Measurements from ENCODE around the gene ASB6.
A peak's percentile ranks its signal among the peaks of the same experiment; 100 is the strongest.

The ASB6 gene

DNA sequence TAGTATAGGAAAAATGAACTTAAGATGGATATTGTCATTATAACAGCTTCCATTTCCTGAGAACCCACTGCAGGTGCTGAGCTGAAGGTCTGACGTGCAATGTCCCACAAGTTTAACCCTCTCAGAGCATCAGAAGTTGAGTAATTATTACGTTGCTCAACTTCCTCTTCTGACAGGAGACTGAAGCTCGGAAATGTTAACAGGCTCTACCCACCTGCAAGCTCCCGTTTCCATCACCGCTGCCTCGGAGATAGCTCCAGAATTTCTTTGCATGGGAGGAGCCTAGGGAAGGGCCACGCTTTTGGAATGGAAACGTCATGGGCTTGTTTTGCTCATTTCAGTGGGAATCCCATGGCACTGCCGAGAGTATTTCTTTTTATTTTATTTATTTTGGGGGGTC, 17.0 kb downstream of the ASB6 start:
- DNase-seq (ENCODE audit: low read depth) = no peak

DNA sequence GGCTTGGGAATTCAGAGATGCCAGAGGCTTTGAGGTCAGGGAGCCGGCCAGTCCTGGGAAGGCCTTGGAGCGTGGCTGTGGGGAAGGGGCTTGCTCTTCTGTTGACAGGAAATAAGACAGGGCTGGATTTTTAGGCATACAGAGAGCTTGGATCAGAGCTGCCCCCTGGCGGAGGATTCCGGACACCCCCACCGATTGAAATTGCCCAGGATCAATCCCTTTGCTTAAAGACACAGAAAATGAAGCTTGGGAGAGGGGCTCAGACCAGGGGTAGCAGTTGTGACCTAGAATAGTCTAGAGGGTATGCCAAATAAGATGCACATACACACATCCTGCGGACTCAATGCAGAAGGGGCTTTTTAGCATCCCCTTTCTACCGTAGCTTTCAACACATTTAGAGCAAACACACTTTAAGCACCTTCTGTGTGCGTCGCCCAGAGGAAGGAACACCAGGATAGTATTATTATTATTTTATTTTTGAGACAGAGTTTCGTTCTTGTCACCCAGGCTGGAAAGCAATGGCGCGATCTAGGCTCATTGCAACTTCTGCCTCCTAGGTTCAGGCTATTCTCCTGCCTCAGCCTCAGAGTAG, 17.7 kb downstream of the ASB6 start:
- DNase-seq (ENCODE audit: low read depth) = no peak

DNA sequence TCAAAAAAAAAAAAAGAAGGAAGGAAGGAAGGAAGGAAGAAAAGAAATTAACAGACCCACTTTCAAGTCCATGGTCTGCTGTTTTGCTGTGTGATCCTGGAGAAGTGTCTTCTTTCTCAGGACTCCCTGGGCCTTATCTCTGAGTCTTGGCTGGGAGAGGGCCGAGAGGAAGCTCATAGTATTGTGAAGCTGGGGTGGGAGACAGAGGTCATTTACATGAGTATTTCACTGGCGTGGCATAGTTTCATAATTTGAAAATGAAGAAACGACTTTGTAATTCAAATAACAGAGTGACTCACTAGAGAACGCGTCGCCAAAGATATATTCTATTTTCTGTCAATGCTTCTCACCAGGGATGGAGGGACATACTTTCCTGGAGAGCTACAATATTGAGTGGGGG, 18.6 kb downstream of the ASB6 start:
- DNase-seq (ENCODE audit: low read depth) = no peak

GRCh38 chr9:129620669-129621295, 21.2 kb downstream of the ASB6 start, which contains the start of gene C9orf50:
Gene C9orf50, minus strand, starts transcription at chr9:129621101. Its CDS starts 527 bp downstream, at chr9:129620574.
- no peak for DNase-seq (ENCODE audit: low read depth)

DNA sequence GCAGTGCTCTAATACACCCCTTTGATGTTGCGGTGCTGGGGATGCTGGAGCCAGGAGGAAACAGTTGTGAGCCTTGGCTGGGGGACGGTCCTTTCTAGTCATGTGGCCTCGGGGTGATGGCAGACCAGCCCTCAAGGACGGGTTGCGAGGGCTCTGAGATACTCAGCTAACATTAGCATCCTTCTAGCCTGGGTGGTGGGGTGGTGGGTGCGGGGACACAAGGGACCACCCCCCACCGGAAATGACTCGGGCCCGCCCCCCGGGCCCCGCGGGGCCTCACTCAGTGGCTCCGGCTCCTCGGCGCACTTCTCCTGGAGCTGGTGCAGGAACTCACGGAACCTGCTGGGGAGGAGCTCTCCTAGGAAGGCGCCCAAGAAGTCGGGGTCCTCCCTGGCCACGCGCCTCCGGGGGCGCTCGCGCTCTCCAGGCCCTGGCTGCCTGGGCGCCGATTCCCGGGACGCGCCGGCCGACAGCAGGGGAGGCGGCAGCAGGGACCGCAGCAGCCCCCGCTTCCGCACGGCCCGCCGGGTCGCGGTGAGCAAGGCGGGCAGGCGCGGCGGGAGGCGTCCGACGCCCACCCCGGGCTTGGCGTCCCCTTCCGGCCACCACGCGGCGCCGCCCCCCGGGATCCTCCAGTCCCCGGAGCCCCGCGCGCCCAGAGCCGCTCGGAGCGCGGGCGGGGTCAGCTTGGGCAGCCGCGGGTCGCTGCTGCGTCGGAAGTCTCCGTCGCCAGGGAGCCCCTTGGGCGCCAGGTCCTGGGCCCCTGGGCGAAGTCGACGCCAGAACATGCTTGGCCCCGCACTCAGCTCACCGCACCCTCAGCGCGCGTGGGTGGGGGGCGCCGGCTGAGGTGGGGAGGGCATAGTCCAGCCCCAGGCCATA, 21.9 kb downstream of the ASB6 start:
- no peak for DNase-seq (ENCODE audit: low read depth)

DNA sequence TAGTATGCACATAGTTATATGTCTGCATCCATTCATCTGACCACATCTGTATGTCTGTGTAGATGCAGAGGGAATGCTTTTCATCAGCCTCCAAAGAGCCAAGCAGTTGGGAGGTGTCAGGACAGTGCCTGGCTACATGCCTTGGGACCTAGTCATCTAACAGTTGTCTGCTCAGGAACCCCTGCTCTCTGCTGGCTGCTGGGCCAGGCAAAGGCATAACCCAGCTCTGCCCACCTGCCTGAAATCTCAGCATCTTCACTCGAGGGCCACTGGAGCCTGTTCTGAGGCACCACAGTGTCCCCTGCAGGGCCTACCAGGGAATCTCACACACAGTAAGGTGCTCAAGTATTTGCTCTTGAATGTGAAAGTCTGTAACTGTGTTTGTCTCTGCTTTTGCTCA, 24.8 kb downstream of the ASB6 start:
- DNase-seq (ENCODE audit: low read depth) = peak; percentile 57

DNA sequence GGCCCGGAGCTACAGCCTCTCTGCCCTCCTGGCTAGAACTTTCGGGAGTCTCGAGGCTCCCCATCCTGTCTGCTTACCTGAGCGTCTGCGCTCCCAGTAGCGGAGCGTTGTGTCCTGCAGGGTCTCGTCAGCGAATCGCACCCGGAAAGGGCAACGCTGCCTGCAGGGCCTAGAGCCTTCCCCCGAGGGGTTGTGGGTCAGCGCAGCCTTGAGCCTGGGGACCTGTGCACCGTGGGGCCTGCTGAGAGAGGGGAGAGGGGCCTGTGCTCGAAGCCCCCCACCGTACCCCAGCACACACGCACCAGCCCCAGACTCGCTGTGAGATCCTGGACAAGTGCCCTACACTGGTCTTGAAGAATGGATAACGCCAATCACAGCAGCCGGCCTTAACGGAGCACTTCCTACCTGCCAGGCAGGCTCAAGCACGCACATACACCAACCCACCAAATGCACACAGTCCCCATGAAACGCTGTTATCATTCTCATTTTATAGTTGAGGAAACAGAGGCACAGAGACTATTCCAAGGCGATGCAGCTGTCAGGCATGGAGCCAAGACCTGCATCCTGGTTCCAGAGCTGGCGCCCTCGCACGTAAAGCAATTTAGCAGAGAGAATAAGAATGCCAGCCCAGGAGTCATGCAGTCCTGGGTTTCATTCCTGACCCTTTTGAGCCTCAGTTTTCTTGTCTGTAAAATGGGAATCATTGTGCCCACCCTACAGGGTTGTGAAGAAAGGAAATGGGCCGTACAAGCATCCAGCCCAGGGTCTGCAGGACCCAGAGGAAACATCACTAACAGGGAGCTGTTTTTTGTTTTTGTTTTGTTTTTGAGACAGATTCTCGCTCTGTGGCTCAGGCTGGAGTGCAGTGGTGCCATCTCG, 26.3 kb downstream of the ASB6 start:
- DNase-seq (ENCODE audit: low read depth) = no peak

- DNase-seq (ENCODE audit: low read depth) = no peak
These were observed 27.0 kb downstream of the ASB6 start for GRCh38 chr9:129614932-129615331.

DNA sequence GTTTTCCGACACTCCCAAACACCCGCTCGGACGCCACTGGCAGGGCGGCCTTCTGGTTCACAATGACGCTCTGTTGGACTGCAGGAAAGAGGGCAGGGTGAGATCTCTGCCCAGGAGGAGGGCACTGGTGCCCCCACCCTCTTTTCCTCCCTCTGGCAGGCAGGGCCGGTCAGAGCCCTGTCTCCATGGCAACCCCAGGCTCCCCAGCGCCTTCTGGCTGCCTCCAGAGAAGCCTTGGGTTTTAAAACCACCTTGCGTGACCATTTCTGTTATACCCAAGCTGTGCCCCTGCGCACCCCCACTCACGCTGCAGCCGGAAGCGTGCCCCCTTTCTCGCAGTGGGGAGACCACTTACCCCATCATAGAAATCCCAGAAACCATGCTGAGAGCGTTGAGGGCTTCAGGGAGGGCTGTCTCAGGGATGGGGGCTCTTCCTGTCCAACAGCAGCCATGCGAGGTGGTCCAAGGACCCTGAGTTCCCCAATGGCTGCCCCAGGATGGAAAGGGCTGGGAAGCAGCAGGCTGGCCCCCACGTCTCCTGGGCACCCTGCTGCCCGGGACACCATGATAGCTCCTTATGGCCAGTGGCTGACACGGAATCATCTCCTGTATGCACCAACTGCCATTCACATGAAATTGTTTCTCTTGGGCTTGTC, 28.3 kb downstream of the ASB6 start:
- no peak for DNase-seq (ENCODE audit: low read depth)

- no peak for DNase-seq (ENCODE audit: low read depth)
These were observed 29.0 kb downstream of the ASB6 start for GRCh38 chr9:129612815-129613519.

DNA sequence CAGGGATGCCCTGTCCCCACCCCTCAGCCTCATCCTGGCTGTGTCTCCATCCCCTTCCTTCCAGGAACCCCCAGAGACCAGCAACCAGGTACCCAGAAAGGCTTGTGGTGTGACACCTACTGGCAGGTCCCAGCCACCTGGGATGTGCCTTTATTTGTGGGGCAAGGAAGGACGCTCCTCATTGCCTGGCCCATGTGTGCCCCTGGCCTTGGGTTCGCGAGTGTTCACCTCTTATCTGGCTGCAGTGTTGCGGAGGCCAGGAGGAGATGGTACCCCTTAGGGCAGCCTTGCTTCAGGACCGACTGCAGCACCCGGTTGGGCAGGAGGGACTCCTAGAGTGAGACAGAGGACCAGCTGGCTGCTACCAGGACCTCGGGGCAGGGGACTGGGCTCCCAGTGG, 29.8 kb downstream of the ASB6 start:
- no peak for DNase-seq (ENCODE audit: low read depth)

DNA sequence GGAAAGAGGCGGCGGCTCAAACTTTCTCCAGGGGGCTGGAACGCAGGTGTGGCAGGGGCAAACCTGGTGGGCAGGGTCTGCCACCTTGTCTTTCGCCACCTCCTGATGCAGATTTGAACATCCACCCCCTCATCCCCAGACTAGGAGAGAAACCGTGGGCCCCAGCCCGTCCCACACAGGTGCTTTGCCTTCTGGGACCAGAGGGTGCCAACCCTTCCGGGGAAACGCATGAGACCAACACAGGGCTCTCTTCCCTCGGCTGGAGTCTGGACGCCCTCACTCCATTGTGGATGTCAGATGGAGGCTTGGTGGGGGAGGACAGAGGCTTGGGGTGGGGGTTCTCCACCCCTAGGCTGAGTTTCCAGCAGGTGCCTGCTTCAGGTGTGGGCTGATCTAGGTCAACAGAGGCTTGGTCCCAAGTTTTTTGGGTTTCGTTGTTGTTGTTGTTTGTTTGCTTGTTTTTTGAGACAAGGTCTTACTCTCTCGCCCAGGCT, 30.6 kb downstream of the ASB6 start:
- no peak for DNase-seq (ENCODE audit: low read depth)

- DNase-seq (ENCODE audit: low read depth) = no peak
These were observed 31.3 kb downstream of the ASB6 start for GRCh38 chr9:129610473-129611306.

DNA sequence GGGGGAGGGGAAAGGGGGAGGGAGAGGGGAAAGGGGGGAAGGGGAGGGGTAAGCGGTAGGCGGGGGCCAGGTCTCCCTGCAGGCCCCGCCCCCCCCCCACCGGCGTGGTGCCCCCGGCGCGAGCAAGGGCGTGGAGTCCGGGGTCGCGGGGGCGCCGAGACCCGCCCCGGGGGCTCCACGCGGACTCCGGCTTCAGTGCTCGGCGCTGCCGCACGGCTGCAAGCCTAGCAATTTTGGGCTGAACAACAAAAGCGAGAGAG, 31.8 kb downstream of the ASB6 start:
- no peak for DNase-seq (ENCODE audit: low read depth)

GRCh38 chr9:129609486-129610212, 32.3 kb downstream of the ASB6 start:
- no peak for DNase-seq (ENCODE audit: low read depth)

GRCh38 chr9:129608561-129609481, 33.1 kb downstream of the ASB6 start:
- no peak for DNase-seq (ENCODE audit: low read depth)

GRCh38 chr9:129607027-129607387, 34.9 kb downstream of the ASB6 start:
- no peak for DNase-seq (ENCODE audit: low read depth)

Measured in HS-27A (cell line).